ENCODE results near the gene CRKL.
"Not testable (repeated sequence)": the region's sequence is repeated elsewhere in the genome, so short reads cannot be mapped to it uniquely, and the experiment has no call there.

CRKL gene

DNA sequence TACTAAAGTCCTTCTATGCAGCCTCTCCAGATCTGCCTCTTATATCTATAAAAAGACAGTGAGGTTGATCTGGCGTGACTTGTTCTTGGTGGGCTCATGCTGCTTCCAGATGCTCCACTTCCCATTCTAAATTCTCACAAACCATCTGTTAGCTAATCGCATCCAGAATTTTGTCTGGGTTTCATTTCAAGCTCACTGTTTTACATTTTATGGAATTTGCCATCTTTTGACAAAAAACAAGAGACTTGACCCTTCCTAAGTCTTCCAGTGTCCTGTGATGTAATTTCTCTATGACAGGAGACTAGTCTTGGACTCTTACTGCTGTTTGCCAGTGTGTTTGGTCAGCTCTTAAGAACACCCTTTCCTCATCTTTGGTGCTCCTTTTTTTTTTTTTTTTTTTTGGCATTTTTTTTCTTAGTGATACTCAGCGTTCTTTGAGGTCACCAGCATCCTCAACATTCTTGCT, 23.0 kb downstream of the CRKL start:
- TF ChIP-seq CTCF (conservative IDR thresholded peaks at IDR 0.05; ENCODE audit: low read length) (no peak), EZH2phosphoT487 (IDR thresholded peaks at IDR 0.05; ENCODE audit: borderline replicate concordance) (no peak)
- H3K9me3 ChIP-seq (ENCODE audit: insufficient read depth, low read depth, low read length), result no peaks in the 10 kb centered on the region

GRCh38 chr22:20940904-20941385, 23.7 kb downstream of the CRKL start:
- Histone ChIP-seq H3K4me2 (ENCODE audit: low read depth, low read length, poor library complexity, severe bottlenecking) (no peak overlapping the region), H3F3A (ENCODE audit: low read depth) (no peaks in the 10 kb centered on the region), H4K20me1 (ENCODE audit: insufficient read depth, low read length, poor library complexity, severe bottlenecking) (peaks cover 91% of the 10 kb centered on the region), H3K9me2 (replicated peaks; ENCODE audit: low read depth, low read length) (no peaks in the 10 kb centered on the region), H3K4me3 (ENCODE audit: low read length, poor library complexity, severe bottlenecking) (no peak overlapping the region), H3K79me2 (ENCODE audit: insufficient read depth, low read length) (peaks cover 98% of the 10 kb centered on the region), H3K36me3 (ENCODE audit: insufficient read depth, low read length) (peaks cover 74% of the 10 kb centered on the region), H3K9me3 (ENCODE audit: insufficient read depth, low read depth, low read length) (no peaks in the 10 kb centered on the region), H3K27me3 (ENCODE audit: insufficient read depth, low read length, poor library complexity, severe bottlenecking) (no peaks in the 10 kb centered on the region), H2AFZ (ENCODE audit: low read length) (no peak overlapping the region), H3K9ac (ENCODE audit: low read depth, low read length, poor library complexity, severe bottlenecking) (no peak overlapping the region), H3K4me1 (ENCODE audit: insufficient read depth, low read length, poor library complexity, severe bottlenecking) (peaks cover 9% of the 10 kb centered on the region)
- no peak for TF ChIP-seq CTCF (conservative IDR thresholded peaks at IDR 0.05; ENCODE audit: low read length)
- no peak for TF ChIP-seq EZH2phosphoT487 (IDR thresholded peaks at IDR 0.05; ENCODE audit: borderline replicate concordance)

More for the DNA sequence above, 23.0 kb downstream of the CRKL start:
- no peaks in the 10 kb centered on the region for H3F3A ChIP-seq (ENCODE audit: low read depth)
- H4K20me1 ChIP-seq (ENCODE audit: insufficient read depth, low read length, poor library complexity, severe bottlenecking), result peaks cover 91% of the 10 kb centered on the region
- peaks cover 5% of the 10 kb centered on the region for H3K4me1 ChIP-seq (ENCODE audit: insufficient read depth, low read length, poor library complexity, severe bottlenecking)
- H3K9me2 ChIP-seq (replicated peaks; ENCODE audit: low read depth, low read length), result no peaks in the 10 kb centered on the region
- H2AFZ ChIP-seq (ENCODE audit: low read length), result no peak overlapping the region
- no peak overlapping the region for H3K4me2 ChIP-seq (ENCODE audit: low read depth, low read length, poor library complexity, severe bottlenecking)
- peaks cover 74% of the 10 kb centered on the region for H3K36me3 ChIP-seq (ENCODE audit: insufficient read depth, low read length)
- H3K27me3 ChIP-seq (ENCODE audit: insufficient read depth, low read length, poor library complexity, severe bottlenecking), result no peaks in the 10 kb centered on the region
- H3K9ac ChIP-seq (ENCODE audit: low read depth, low read length, poor library complexity, severe bottlenecking), result no peak overlapping the region
- H3K79me2 ChIP-seq (ENCODE audit: insufficient read depth, low read length), result peaks cover 98% of the 10 kb centered on the region
- no peak overlapping the region for H3K4me3 ChIP-seq (ENCODE audit: low read length, poor library complexity, severe bottlenecking)

DNA sequence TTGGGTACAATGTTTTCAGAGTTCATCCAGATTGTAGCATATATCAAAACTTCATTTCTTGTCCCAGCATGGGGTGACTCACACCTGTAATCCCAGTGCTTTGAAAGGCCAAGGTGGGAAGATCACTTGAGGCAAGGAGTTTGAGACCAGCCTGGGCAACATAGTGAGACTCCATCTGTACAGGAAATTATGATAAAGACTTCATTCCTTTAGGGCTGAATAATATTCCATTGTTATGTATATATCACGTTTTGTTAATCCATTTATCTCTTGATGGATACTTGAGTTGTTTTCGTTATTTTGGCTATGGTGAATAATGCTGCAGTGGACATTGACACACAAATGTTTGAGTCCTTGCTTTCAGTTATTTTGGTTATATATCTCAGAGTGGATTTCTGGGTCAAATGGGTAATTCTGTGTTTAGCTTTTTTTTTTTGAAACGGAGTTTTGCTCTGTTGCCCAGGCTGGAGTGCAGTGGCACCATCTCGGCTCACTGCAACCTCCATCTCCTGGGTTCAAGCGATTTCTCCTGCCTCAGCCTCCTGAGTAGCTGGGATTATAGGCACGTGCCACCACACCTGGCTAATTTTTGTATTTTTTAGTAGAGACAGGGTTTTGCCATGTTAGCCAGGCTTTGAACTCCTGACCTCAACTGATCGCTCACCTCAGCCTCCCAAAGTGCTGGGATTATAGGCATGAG, 25.1 kb downstream of the CRKL start:
- H3K9ac ChIP-seq (ENCODE audit: low read depth, low read length, poor library complexity, severe bottlenecking); H3K4me2 ChIP-seq (ENCODE audit: low read depth, low read length, poor library complexity, severe bottlenecking); H2AFZ ChIP-seq (ENCODE audit: low read length); H3K4me3 ChIP-seq (ENCODE audit: low read length, poor library complexity, severe bottlenecking); H3K27me3 ChIP-seq (ENCODE audit: insufficient read depth, low read length, poor library complexity, severe bottlenecking); H3F3A ChIP-seq (ENCODE audit: low read depth); H3K9me2 ChIP-seq (replicated peaks; ENCODE audit: low read depth, low read length); H3K4me1 ChIP-seq (ENCODE audit: insufficient read depth, low read length, poor library complexity, severe bottlenecking); H3K9me3 ChIP-seq (ENCODE audit: insufficient read depth, low read depth, low read length): not testable (repeated sequence)
- Histone ChIP-seq H3K79me2 (ENCODE audit: insufficient read depth, low read length) (peaks cover 98% of the 10 kb centered on the region), H3K36me3 (ENCODE audit: insufficient read depth, low read length) (peaks cover 74% of the 10 kb centered on the region; the same call in 1 of the 2 replicates), H4K20me1 (ENCODE audit: insufficient read depth, low read length, poor library complexity, severe bottlenecking) (peaks cover 91% of the 10 kb centered on the region)

Measured in Loucy (cell line).